HEK293 (cell line): ENCODE data around the gene EMP1.

ENCODE experiments used
- CTCF ChIP-seq: fragments of 450-650 bp; formaldehyde crosslinking; IDR thresholded peaks from 2 replicates; pipeline ENCODE4 v1.5.1; 2016; ENCODE audit warnings: missing biosample characterization, missing genetic modification characterization
- ZNF23 ChIP-seq: fragments of 450-650 bp; formaldehyde crosslinking; IDR thresholded peaks from 2 replicates; pipeline ENCODE4 v1.5.1; 2016; ENCODE audit warnings: missing biosample characterization, missing genetic modification characterization, borderline replicate concordance

- TF ChIP-seq CTCF (tag by site-specific recombination) (no peak), ZNF23 (tag by site-specific recombination) (no peak)
Observed at GRCh38 chr12:13190275-13190674, 6.3 kb upstream of the EMP1 start.
